HCT116 (cell line): ENCODE data around the gene CCDC191. TPM values are rescaled to one million over a fixed set of nuclear protein-coding genes. Genes with fewer than 3 reads are reported as not detected.
A peak's percentile ranks its signal among the peaks of the same experiment; 100 is the strongest.

Experiments
- ATAC-seq: fragments of 200-7000 bp; cut with Tn5 transposase; 2 replicates; pipeline ENCODE4 v1.9.1; 2020; ENCODE audit warnings: mild to moderate bottlenecking, moderate library complexity
- BruUV-seq: library from RNA; stranded (reverse); fragments of 400-500 nt; replicated peaks from 2 replicates; lab custom pipeline; 2021; lab: Mats Ljungman, UMichigan
- CTCF ChIA-PET: fragments of 300-600 bp; sonication (Branson Sonifier 250); formaldehyde crosslinking; loops from one replicate; lab custom pipeline; 2021; ENCODE audit warnings: antibody characterized with exemption; lab: Charles Lee
- POLR2A ChIA-PET: fragments of 300-600, 350-600 bp; sonication (Branson Sonifier 250); formaldehyde crosslinking; loops from one replicate; lab custom pipeline; 2021; ENCODE audit warnings: antibody characterized with exemption; lab: Charles Lee
- RAD21 ChIA-PET, 2 experiments: fragments of 300-600 bp; sonication (Branson Sonifier 250); formaldehyde crosslinking; loops; one replicate each; lab custom pipeline; 2023; ENCODE audit warnings: low total read pairs in 2 of 2; ENCODE audit not compliant: uncharacterized antibody in 2 of 2, unreplicated experiment in 2 of 2, low non-redundant PET in 1 of 2; lab: Charles Lee
- DNase-seq: peaks from one replicate; pipeline ENCODE4 v3.0.0-alpha.2; 2010; ENCODE audit warnings: low read depth, low spot score
- H2AFZ ChIP-seq: fragments of 200-600 bp; shearing (Covaris generic), sonication (generic); 2 replicates; pipeline ENCODE4 v1.6.1; 2017; ENCODE audit warnings: low read depth, mixed run types, mixed read lengths, antibody characterized with exemption, low read length; ENCODE audit not compliant: poor library complexity, severe bottlenecking
- H3K27ac ChIP-seq: 2 replicates; pipeline ENCODE4 v1.5.1; 2012; ENCODE audit warnings: low read depth, low read length
- H3K27me3 ChIP-seq: fragments of 200-600 bp; sonication (generic); 2 replicates; pipeline ENCODE4 v1.6.1; 2016; ENCODE audit warnings: mixed run types, low read length, mixed read lengths; ENCODE audit not compliant: insufficient read depth
- H3K36me3 ChIP-seq, 2 experiments: fragments of 200-500 bp in 1 of 2; fragments of 200-600 bp in 1 of 2; sonication (Bioruptor generic) in 1 of 2; sonication (generic) in 1 of 2; 2 replicates each; pipeline versions ENCODE4 v1.5.1 to v1.6.1; 2014 to 2016; ENCODE audit warnings: low read length in 2 of 2, inconsistent platforms in 1 of 2, mixed read lengths in 1 of 2, mixed run types in 1 of 2; ENCODE audit not compliant: insufficient read depth in 2 of 2, control insufficient read depth in 1 of 2
- H3K4me1 ChIP-seq, 2 experiments: fragments of 200-600 bp in 1 of 2; sonication (generic) in 1 of 2; 2 replicates each; pipeline versions ENCODE4 v1.5.1 to v1.6.1; 2012 to 2017; ENCODE audit warnings: low read length in 2 of 2, inconsistent platforms in 1 of 2, mild to moderate bottlenecking in 1 of 2, mixed read lengths in 1 of 2, mixed run types in 1 of 2, moderate library complexity in 1 of 2; ENCODE audit not compliant: insufficient read depth in 2 of 2, control insufficient read depth in 1 of 2
- H3K4me2 ChIP-seq: fragments of 200-600 bp; sonication (generic); 2 replicates; pipeline ENCODE4 v1.6.1; 2017; ENCODE audit warnings: mixed run types, low read length, mixed read lengths
- H3K4me3 ChIP-seq, 2 experiments: fragments of 200-600 bp in 1 of 2; sonication (generic) in 1 of 2; replicated peaks in 1 of 2; 2 replicates each; pipeline ENCODE4 v1.5.1; 2011 to 2016; ENCODE audit warnings: low read length in 2 of 2, control low read depth in 1 of 2, low read depth in 1 of 2, mild to moderate bottlenecking in 1 of 2, mixed read lengths in 1 of 2, mixed run types in 1 of 2
- H3K79me2 ChIP-seq: fragments of 200-600 bp; sonication (generic); 2 replicates; pipeline ENCODE4 v1.6.1; 2017; ENCODE audit warnings: mild to moderate bottlenecking, mixed run types, low read length, moderate library complexity, mixed read lengths; ENCODE audit not compliant: insufficient read depth
- H3K9ac ChIP-seq: fragments of 200-600 bp; sonication (generic); 2 replicates; pipeline ENCODE4 v1.6.1; 2016; ENCODE audit warnings: low read length, mixed read lengths
- H3K9me2 ChIP-seq: fragments of 200-600 bp; sonication (generic), shearing (Covaris generic); 2 replicates; pipeline ENCODE4 v1.6.1; 2017; ENCODE audit warnings: mixed run types, mild to moderate bottlenecking, moderate library complexity; ENCODE audit not compliant: insufficient read depth
- H3K9me3 ChIP-seq, 2 experiments: fragments of 200-500 bp in 1 of 2; fragments of 200-600 bp in 1 of 2; sonication (Bioruptor generic) in 1 of 2; sonication (generic) in 1 of 2; 2 replicates each; pipeline ENCODE4 v1.6.1; 2014 to 2017; ENCODE audit warnings: low read length in 2 of 2, mixed read lengths in 2 of 2, inconsistent platforms in 1 of 2, low read depth in 1 of 2, mild to moderate bottlenecking in 1 of 2, mixed run types in 1 of 2, moderate library complexity in 1 of 2; ENCODE audit not compliant: control insufficient read depth in 1 of 2, insufficient read depth in 1 of 2
- H4K20me1 ChIP-seq: fragments of 200-600 bp; sonication (generic), shearing (Covaris generic); 2 replicates; pipeline ENCODE4 v1.6.1; 2017; ENCODE audit warnings: mixed run types, mild to moderate bottlenecking, moderate library complexity; ENCODE audit not compliant: insufficient read depth
- CBX3 ChIP-seq: IDR thresholded peaks from 2 replicates; pipeline ENCODE4 v1.6.1; 2012; ENCODE audit warnings: low read depth
- CEBPB ChIP-seq: IDR thresholded peaks from 2 replicates; pipeline ENCODE4 v1.6.1; 2012; ENCODE audit warnings: low read depth
- CTCF ChIP-seq, 3 experiments: fragments of 200-600 bp in 1 of 3; sonication (generic) in 1 of 3; IDR thresholded peaks in 2 of 3; conservative IDR thresholded peaks in 1 of 3; 2 replicates each; pipeline ENCODE4 v1.5.1; 2012 to 2017; ENCODE audit warnings: low read depth in 2 of 3, low read length in 2 of 3, antibody characterized with exemption in 1 of 3, borderline replicate concordance in 1 of 3, control low read depth in 1 of 3, mild to moderate bottlenecking in 1 of 3, mixed read lengths in 1 of 3, mixed run types in 1 of 3, moderate library complexity in 1 of 3; ENCODE audit not compliant: insufficient read depth in 1 of 3
- EGR1 ChIP-seq: IDR thresholded peaks from 2 replicates; pipeline ENCODE4 v1.6.1; 2012; ENCODE audit warnings: low read depth
- EZH2 ChIP-seq: fragments of 200-600 bp; sonication (generic); IDR thresholded peaks from 2 replicates; pipeline ENCODE4 v1.6.1; 2017; ENCODE audit warnings: antibody characterized with exemption, mixed run types
- EZH2phosphoT487 ChIP-seq: fragments of 200-600 bp; IDR thresholded peaks from 2 replicates; pipeline ENCODE4 v1.6.1; 2018; ENCODE audit warnings: antibody characterized with exemption, borderline replicate concordance
- FOSL1 ChIP-seq: IDR thresholded peaks from 2 replicates; pipeline ENCODE4 v1.6.1; 2012; ENCODE audit warnings: low read depth
- JUND ChIP-seq: IDR thresholded peaks from 2 replicates; pipeline ENCODE4 v1.6.1; 2012
- MAX ChIP-seq: IDR thresholded peaks from 2 replicates; pipeline ENCODE4 v1.6.1; 2012
- POLR2A ChIP-seq: IDR thresholded peaks from 2 replicates; pipeline ENCODE4 v1.7.0; 2011; ENCODE audit warnings: borderline replicate concordance; ENCODE audit not compliant: insufficient read depth, insufficient read length; ENCODE audit errors: extremely low read depth
- POLR2AphosphoS5 ChIP-seq: IDR thresholded peaks from 2 replicates; pipeline ENCODE4 v1.6.1; 2011; ENCODE audit warnings: mild to moderate bottlenecking, low read depth, low read length, moderate library complexity
- RAD21 ChIP-seq: IDR thresholded peaks from 2 replicates; pipeline ENCODE4 v1.6.1; 2012; ENCODE audit warnings: low read depth, mild to moderate bottlenecking
- SIN3A ChIP-seq: IDR thresholded peaks from 2 replicates; pipeline ENCODE4 v1.6.1; 2012; ENCODE audit warnings: low read depth
- SP1 ChIP-seq: IDR thresholded peaks from 2 replicates; pipeline ENCODE4 v1.6.1; 2012; ENCODE audit warnings: low read depth
- SRF ChIP-seq: IDR thresholded peaks from 2 replicates; pipeline ENCODE4 v1.6.1; 2012; ENCODE audit warnings: low read depth
- TCF7L2 ChIP-seq: IDR thresholded peaks from 2 replicates; pipeline ENCODE4 v1.7.0; 2011; ENCODE audit warnings: borderline replicate concordance, inconsistent platforms; ENCODE audit not compliant: insufficient read depth, insufficient read length; ENCODE audit errors: extremely low read depth
- YY1 ChIP-seq: IDR thresholded peaks from 2 replicates; pipeline ENCODE4 v1.6.1; 2011; ENCODE audit warnings: low read length, low read depth, moderate library complexity, mild to moderate bottlenecking; ENCODE audit not compliant: insufficient replicate concordance; ENCODE audit errors: extremely low read depth
- ZBTB33 ChIP-seq: IDR thresholded peaks from 2 replicates; pipeline ENCODE4 v1.6.1; 2011; ENCODE audit warnings: mild to moderate bottlenecking, low read length, moderate library complexity; ENCODE audit not compliant: insufficient replicate concordance; ENCODE audit errors: extremely low read depth
- ZFX ChIP-seq: fragments of 450-650 bp; IDR thresholded peaks from 2 replicates; pipeline ENCODE4 v1.6.1; 2017
- ZNF274 ChIP-seq: fragments of 200-500 bp; sonication (Bioruptor generic); IDR thresholded peaks from 2 replicates; pipeline ENCODE4 v1.6.1; 2014; ENCODE audit warnings: mild to moderate bottlenecking, low read depth, low read length, inconsistent platforms
- intact Hi-C: fragments of 100-400 bp; cut with micrococcal nuclease; formaldehyde crosslinking; loops from 2 replicates; pipeline ENCODE4 v1.10.0; 2022
- total RNA-seq: library from RNA; stranded (reverse); gene quantifications from one replicate; pipeline ENCODE4 v1.2.1, GENCODE V29; 2021; ENCODE audit not compliant: unreplicated experiment
- TF ChIP-seq, protein P1 (sequence below): IDR thresholded peaks from 2 replicates; pipeline ENCODE4 v1.6.1; 2012

CCDC191 gene
- total RNA-seq, 1 experiment from 2014 or later = 4.1 TPM

DNA sequence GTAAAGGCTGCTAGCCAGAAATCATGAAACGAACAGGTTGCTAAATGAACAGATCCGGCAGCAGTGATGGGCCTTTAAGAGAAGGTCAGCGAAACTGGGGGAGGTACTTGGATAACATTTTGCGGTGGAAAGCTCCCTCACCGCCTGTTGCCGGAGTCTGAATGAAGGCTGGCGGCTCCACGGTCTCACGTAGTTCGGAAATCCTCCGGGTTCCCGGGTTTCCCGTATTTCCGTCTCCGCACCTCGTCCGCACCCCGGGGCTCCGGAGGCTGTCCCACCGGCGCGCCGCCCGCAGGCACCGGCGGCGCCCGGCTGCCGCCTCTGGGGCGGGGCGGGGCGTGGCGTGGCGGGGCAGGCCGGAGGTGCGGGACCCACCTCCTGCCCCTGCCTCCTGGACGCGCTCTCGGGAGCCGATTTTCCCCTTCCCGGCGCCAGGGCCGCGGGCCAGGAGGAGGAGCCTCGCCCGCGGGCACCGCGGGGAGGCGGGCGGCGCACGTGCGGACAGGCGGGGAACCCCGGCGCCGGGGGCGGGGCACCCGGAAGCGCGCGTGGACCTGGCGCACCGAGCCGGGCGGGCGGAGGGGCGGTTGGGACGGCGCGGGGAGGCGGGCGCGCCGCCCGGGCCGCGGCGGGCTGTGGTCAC lies 108.8 kb downstream of the CCDC191 start, which contains the start of gene ZDHHC23:
ZDHHC23 (plus strand) TSS at position 642 of the 643 bp plus-strand sequence. CDS start 790 bp downstream, outside the sequence.
- BruUV-seq = no TSS peak
- intact Hi-C loops = no loop called here
- no peaks in the 10 kb centered on the region for H3K9me2 ChIP-seq
- peak within 1 kb of the TSS; percentile 69 for H3K27ac ChIP-seq
- peaks cover 6 to 19% of the 10 kb centered on the region in 2 experiments; a peak in 3 of 4 replicates for H3K4me1 ChIP-seq
- ChIA-PET RAD21 (no interaction called here), CTCF (no interaction called here), POLR2A (no interaction called here)
- no peaks in the 10 kb centered on the region for H3K27me3 ChIP-seq
- ATAC-seq = peak; percentile 88
- no peaks in the 10 kb centered on the region for H3K79me2 ChIP-seq
- no peaks in the 10 kb centered on the region for H4K20me1 ChIP-seq
- H3K4me2 ChIP-seq = peak within 1 kb of the TSS; percentile 91
- H3K9me3 ChIP-seq = no peaks in the 10 kb centered on the region
- H2AFZ ChIP-seq = peak within 1 kb of the TSS; percentile 81
- peak within 1 kb of the TSS; percentile 62 for H3K9ac ChIP-seq
- H3K4me3 ChIP-seq = peak within 1 kb of the TSS; percentile 64 to 69
- DNase-seq = peak; percentile 43
- H3K36me3 ChIP-seq = no peaks in the 10 kb centered on the region
- TF ChIP-seq EZH2 = no peak
- peak; percentile 31 for TF ChIP-seq POLR2A
- peak; percentile 64 for TF ChIP-seq MAX
- no peak for TF ChIP-seq FOSL1
- no peak for TF ChIP-seq YY1
- TF ChIP-seq CBX3 = no peak
- no peak for TF ChIP-seq CTCF (IDR thresholded peaks at IDR 0.05 in 2 of 3, conservative IDR thresholded peaks at IDR 0.05 in 1 of 3; ENCODE audit: borderline replicate concordance in 1 of 3, insufficient read depth in 1 of 3, low read depth in 2 of 3, low read length in 2 of 3)
- TF ChIP-seq ZFX = no peak; the same call in 1 of the 2 replicates
- TF ChIP-seq SRF = no peak
- TF ChIP-seq TCF7L2 = no peak
- no peak for TF ChIP-seq JUND
- TF ChIP-seq CEBPB = no peak
- TF ChIP-seq, protein P1, sequence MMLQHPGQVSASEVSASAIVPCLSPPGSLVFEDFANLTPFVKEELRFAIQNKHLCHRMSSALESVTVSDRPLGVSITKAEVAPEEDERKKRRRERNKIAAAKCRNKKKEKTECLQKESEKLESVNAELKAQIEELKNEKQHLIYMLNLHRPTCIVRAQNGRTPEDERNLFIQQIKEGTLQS = no peak
- TF ChIP-seq EGR1 = no peak
- TF ChIP-seq POLR2AphosphoS5 = peak; percentile 42
- no peak for TF ChIP-seq EZH2phosphoT487
- TF ChIP-seq ZNF274 = no peak
- TF ChIP-seq RAD21 = no peak
- peak; percentile 60 for TF ChIP-seq SIN3A
- TF ChIP-seq ZBTB33 = no peak
- no peak for TF ChIP-seq SP1
